Suprapubic skin (tissue), 4 donors: Measurements from ENCODE around the gene EDNRA. TPM values are rescaled to one million over a fixed set of nuclear protein-coding genes. Genes with fewer than 3 reads are reported as not detected.

ENCODE experiments used
- DNase-seq, 2 donors: peaks; one replicate each; pipeline ENCODE4 v3.0.0-alpha.2; 2019; ENCODE audit warnings: low spot score in 2 of 2
- H3K27ac ChIP-seq: fragments of 200-600 bp; sonication (generic); one replicate; pipeline ENCODE4 v1.5.1; 2019
- H3K27me3 ChIP-seq: fragments of 200-600 bp; sonication (generic); one replicate; pipeline ENCODE4 v1.5.1; 2019
- H3K36me3 ChIP-seq: fragments of 200-600 bp; sonication (generic); one replicate; pipeline ENCODE4 v1.5.1; 2019
- H3K4me1 ChIP-seq: fragments of 200-600 bp; sonication (generic); one replicate; pipeline ENCODE4 v1.5.1; 2019
- H3K4me3 ChIP-seq: fragments of 200-600 bp; sonication (generic); one replicate; pipeline ENCODE4 v1.5.1; 2019; ENCODE audit warnings: mild to moderate bottlenecking
- H3K9me3 ChIP-seq: fragments of 200-600 bp; sonication (generic); one replicate; pipeline ENCODE4 v1.5.1; 2019
- EP300 ChIP-seq: sonication (generic); formaldehyde crosslinking; IDR thresholded peaks from one replicate; pipeline ENCODE4 v1.6.1; 2017; ENCODE audit warnings: antibody characterized with exemption
- POLR2A ChIP-seq, 2 donors: fragments of 450-650 bp; IDR thresholded peaks; one replicate each; pipeline ENCODE4 v1.6.1; 2017; ENCODE audit warnings: antibody characterized with exemption in 2 of 2, mild to moderate bottlenecking in 2 of 2, moderate library complexity in 2 of 2
- POLR2AphosphoS5 ChIP-seq, 3 donors: sonication (generic); formaldehyde crosslinking; IDR thresholded peaks; one replicate each; pipeline ENCODE4 v1.6.1; 2017; ENCODE audit warnings: antibody characterized with exemption in 3 of 3
- whole genome bisulfite sequencing: methylation state at CpG from one replicate; pipeline ENCODE4 v1.1.5; 2018; 5-methylcytosine and 5-hydroxymethylcytosine counted together
- total RNA-seq, 4 donors: library from RNA; depleted of rRNA; stranded (reverse); fragments of >200 nt; gene quantifications; one replicate each; pipeline ENCODE4 v1.1.0, GENCODE V29; 2016
- TF ChIP-seq, protein P1 (sequence below), 2 donors: fragments of 200-600 bp in 1 of 2; fragments of 450-650 bp in 1 of 2; sonication (generic) in 1 of 2; IDR thresholded peaks; one replicate each; pipeline ENCODE4 v1.5.1; 2016 to 2019; ENCODE audit warnings: antibody characterized with exemption in 2 of 2, mild to moderate bottlenecking in 1 of 2, moderate library complexity in 1 of 2

The EDNRA gene
- total RNA-seq, 4 donors from 2014 or later: 4.0 to 6.0 (median 4.4) TPM

GRCh38 chr4:147509386-147509785, 28.5 kb downstream of the EDNRA start:
- 80% methylated on average over 2 of the region's 2 CpGs for WGBS
- Histone ChIP-seq H3K27me3 (no peaks in the 10 kb centered on the region), H3K27ac (no peak overlapping the region), H3K4me3 (no peak overlapping the region), H3K9me3 (no peaks in the 10 kb centered on the region), H3K36me3 (no peaks in the 10 kb centered on the region), H3K4me1 (no peaks in the 10 kb centered on the region)
- no peak for DNase-seq
- TF ChIP-seq EP300 (no peak), POLR2AphosphoS5 (IDR thresholded peaks at IDR 0.05) (no peak), POLR2A (IDR thresholded peaks at IDR 0.05) (no peak)
- TF ChIP-seq, protein P1, sequence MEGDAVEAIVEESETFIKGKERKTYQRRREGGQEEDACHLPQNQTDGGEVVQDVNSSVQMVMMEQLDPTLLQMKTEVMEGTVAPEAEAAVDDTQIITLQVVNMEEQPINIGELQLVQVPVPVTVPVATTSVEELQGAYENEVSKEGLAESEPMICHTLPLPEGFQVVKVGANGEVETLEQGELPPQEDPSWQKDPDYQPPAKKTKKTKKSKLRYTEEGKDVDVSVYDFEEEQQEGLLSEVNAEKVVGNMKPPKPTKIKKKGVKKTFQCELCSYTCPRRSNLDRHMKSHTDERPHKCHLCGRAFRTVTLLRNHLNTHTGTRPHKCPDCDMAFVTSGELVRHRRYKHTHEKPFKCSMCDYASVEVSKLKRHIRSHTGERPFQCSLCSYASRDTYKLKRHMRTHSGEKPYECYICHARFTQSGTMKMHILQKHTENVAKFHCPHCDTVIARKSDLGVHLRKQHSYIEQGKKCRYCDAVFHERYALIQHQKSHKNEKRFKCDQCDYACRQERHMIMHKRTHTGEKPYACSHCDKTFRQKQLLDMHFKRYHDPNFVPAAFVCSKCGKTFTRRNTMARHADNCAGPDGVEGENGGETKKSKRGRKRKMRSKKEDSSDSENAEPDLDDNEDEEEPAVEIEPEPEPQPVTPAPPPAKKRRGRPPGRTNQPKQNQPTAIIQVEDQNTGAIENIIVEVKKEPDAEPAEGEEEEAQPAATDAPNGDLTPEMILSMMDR (IDR thresholded peaks at IDR 0.05): no peak

DNA sequence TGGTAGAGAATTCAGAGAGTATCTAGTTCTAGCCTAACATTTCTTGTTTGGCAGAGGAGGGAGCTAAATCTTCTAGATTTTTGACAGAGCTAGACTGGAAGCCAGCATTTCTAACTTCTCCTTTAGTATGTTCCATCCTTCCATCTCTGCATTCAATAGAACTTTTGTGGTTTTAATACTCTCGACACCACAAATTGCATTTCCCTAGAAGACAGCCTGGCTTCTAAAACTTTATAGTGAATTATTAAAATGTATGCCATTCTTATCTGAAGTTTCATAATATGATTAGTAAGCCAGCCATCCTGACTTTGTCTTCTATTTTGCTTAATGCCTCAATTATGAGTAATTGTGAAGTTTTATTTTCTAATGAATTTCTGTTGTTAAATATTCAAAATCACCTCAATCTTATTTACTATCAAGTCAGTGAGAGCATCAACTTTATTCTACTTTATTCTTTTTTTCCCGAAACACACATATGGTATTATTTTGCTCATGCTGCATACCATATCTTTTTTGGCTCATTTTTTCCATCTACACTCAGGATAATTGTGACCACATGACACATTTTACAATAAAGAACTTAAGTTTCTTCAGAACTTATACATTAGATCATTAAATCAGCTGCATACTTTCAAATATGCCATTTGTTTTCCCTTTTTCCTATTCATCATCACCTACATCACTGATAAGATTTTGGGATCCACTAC, 30.2 kb downstream of the EDNRA start:
- H3K27ac ChIP-seq: no peak overlapping the region
- H3K4me3 ChIP-seq: no peak overlapping the region
- H3K4me1 ChIP-seq: no peaks in the 10 kb centered on the region
- DNase-seq: no peak
- H3K36me3 ChIP-seq: no peaks in the 10 kb centered on the region
- TF ChIP-seq, protein P1 (IDR thresholded peaks at IDR 0.05): no peak
- no peak for TF ChIP-seq EP300
- TF ChIP-seq POLR2AphosphoS5 (IDR thresholded peaks at IDR 0.05): no peak
- WGBS: 68% methylated on average over 2 of the region's 2 CpGs
- no peaks in the 10 kb centered on the region for H3K9me3 ChIP-seq
- no peaks in the 10 kb centered on the region for H3K27me3 ChIP-seq

GRCh38 chr4:147513091-147513490, 32.2 kb downstream of the EDNRA start:
- H3K36me3 ChIP-seq: no peaks in the 10 kb centered on the region
- TF ChIP-seq, protein P1 (IDR thresholded peaks at IDR 0.05): no peak
- no peak for TF ChIP-seq EP300
- TF ChIP-seq POLR2AphosphoS5 (IDR thresholded peaks at IDR 0.05): no peak
- no peak for TF ChIP-seq POLR2A (IDR thresholded peaks at IDR 0.05)
- no peaks in the 10 kb centered on the region for H3K27me3 ChIP-seq
- H3K27ac ChIP-seq: no peak overlapping the region
- 78% methylated on average over 2 of the region's 2 CpGs for WGBS
- H3K4me3 ChIP-seq: no peak overlapping the region
- no peak for DNase-seq
- H3K4me1 ChIP-seq: no peaks in the 10 kb centered on the region
- no peaks in the 10 kb centered on the region for H3K9me3 ChIP-seq

DNA sequence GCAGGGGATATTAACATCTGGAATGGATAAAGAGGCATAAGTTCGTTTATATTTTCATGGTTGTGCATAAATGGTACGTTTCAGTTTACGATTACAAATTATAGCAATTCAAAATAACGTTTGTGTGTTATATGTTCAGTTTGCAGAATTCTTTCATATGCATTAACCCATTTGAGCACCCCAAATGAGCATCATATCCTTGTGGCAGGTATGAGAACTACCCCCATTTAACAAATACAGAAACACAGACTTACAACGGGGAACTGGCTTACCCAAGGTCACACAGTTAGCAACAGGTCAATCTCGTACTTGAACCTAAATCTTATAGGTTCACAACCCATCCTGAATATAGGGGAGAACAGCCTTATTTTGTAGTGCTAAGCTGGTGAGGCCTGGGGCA, 33.1 kb downstream of the EDNRA start:
- Histone ChIP-seq H3K4me1 (no peaks in the 10 kb centered on the region), H3K9me3 (no peaks in the 10 kb centered on the region), H3K27me3 (no peaks in the 10 kb centered on the region), H3K4me3 (no peak overlapping the region), H3K27ac (no peak overlapping the region), H3K36me3 (no peaks in the 10 kb centered on the region)
- TF ChIP-seq POLR2AphosphoS5 (IDR thresholded peaks at IDR 0.05): no peak
- TF ChIP-seq, protein P1 (IDR thresholded peaks at IDR 0.05): no peak
- no peak for DNase-seq
- WGBS: 83% methylated on average over 6 of the region's 6 CpGs

- Histone ChIP-seq H3K4me3 (no peak overlapping the region), H3K9me3 (no peaks in the 10 kb centered on the region), H3K27ac (no peak overlapping the region), H3K27me3 (no peaks in the 10 kb centered on the region), H3K36me3 (no peaks in the 10 kb centered on the region), H3K4me1 (no peaks in the 10 kb centered on the region)
- DNase-seq: no peak
- TF ChIP-seq POLR2AphosphoS5 (IDR thresholded peaks at IDR 0.05) (no peak), POLR2A (IDR thresholded peaks at IDR 0.05) (no peak), EP300 (no peak)
- TF ChIP-seq, protein P1 (IDR thresholded peaks at IDR 0.05): no peak
- WGBS: 100% methylated on average over 1 of the region's 1 CpG
Measured at GRCh38 chr4:147515220-147515936, 34.5 kb downstream of the EDNRA start.
